GM12878 (cell line): ENCODE results near the gene HTRA2. TPM values are rescaled to one million over a fixed set of nuclear protein-coding genes. Genes with fewer than 3 reads are reported as not detected.

Experiments used
- ATAC-seq: fragments of 200-7000 bp; cut with Tn5 transposase; 3 replicates; pipeline ENCODE4 v1.9.1; 2020; ENCODE audit warnings: mild to moderate bottlenecking, moderate library complexity
- BruUV-seq: library from RNA; stranded (reverse); fragments of 400-500 nt; replicated peaks from 2 replicates; lab custom pipeline; 2021; lab: Mats Ljungman, UMichigan
- CTCF ChIA-PET: fragments of 300-600 bp; sonication (Branson Sonifier 250); formaldehyde crosslinking; extraction: SDS; loops from one replicate; lab custom pipeline; 2021; ENCODE audit warnings: inconsistent platforms; lab: Yijun Ruan, JAX
- POLR2A ChIA-PET: fragments of 350-600 bp; formaldehyde crosslinking; extraction: SDS; loops from one replicate; lab custom pipeline; 2021; ENCODE audit warnings: inconsistent platforms; lab: Charles Lee
- RAD21 ChIA-PET: fragments of 300-600 bp; sonication (Branson Sonifier 250); formaldehyde crosslinking; loops from one replicate; lab custom pipeline; 2023; ENCODE audit warnings: antibody characterized with exemption; ENCODE audit not compliant: unreplicated experiment; lab: Charles Lee
- SMC1A ChIA-PET: fragments of 300-600 bp; sonication (Branson Sonifier 250); formaldehyde crosslinking; loops from one replicate; lab custom pipeline; 2023; ENCODE audit not compliant: unreplicated experiment, uncharacterized antibody; lab: Charles Lee
- DNase-seq: peaks from one replicate; pipeline ENCODE4 v3.0.0-alpha.2; 2011; ENCODE audit warnings: low read depth, low spot score
- FAIRE-seq: peaks from 3 replicates; lab custom pipeline; 2011; peaks lifted over from hg19 to GRCh38; lab: Jason Lieb, UNC
- H2AFZ ChIP-seq: 2 replicates; pipeline ENCODE4 v1.6.0; 2011; ENCODE audit warnings: low read depth, low read length, control low read depth; ENCODE audit not compliant: control insufficient read depth
- H3K27ac ChIP-seq: 2 replicates; pipeline ENCODE4 v1.5.1; 2011; ENCODE audit warnings: control low read depth; ENCODE audit not compliant: control insufficient read depth, insufficient read depth
- H3K27me3 ChIP-seq, 2 experiments: replicated peaks in 1 of 2; 2 replicates each; pipeline versions ENCODE4 v1.6.0 to v1.6.1; 2011; ENCODE audit warnings: low read length in 1 of 2; ENCODE audit not compliant: control insufficient read depth in 2 of 2, insufficient read depth in 2 of 2
- H3K36me3 ChIP-seq, 2 experiments: 2 replicates each; pipeline ENCODE4 v1.5.1; 2011; ENCODE audit warnings: low read length in 1 of 2; ENCODE audit not compliant: control insufficient read depth in 2 of 2, insufficient read depth in 2 of 2
- H3K4me1 ChIP-seq: 2 replicates; pipeline ENCODE4 v1.6.1; 2011; ENCODE audit warnings: mild to moderate bottlenecking, low read length, moderate library complexity, mixed read lengths; ENCODE audit not compliant: control insufficient read depth, insufficient read depth
- H3K4me2 ChIP-seq: 2 replicates; pipeline ENCODE4 v1.6.0; 2011; ENCODE audit warnings: control low read depth; ENCODE audit not compliant: control insufficient read depth, insufficient read depth
- H3K4me3 ChIP-seq: fragments of 200-600 bp; sonication (generic); 2 replicates; pipeline ENCODE4 v1.5.1; 2016
- H3K79me2 ChIP-seq: 2 replicates; pipeline ENCODE4 v1.6.0; 2011; ENCODE audit warnings: low read length; ENCODE audit not compliant: control insufficient read depth, insufficient read depth
- H3K9ac ChIP-seq: 2 replicates; pipeline ENCODE4 v1.8.0; 2011; ENCODE audit warnings: low read length, control low read depth, mixed read lengths; ENCODE audit not compliant: control insufficient read depth, insufficient read depth
- H3K9me3 ChIP-seq: replicated peaks from 3 replicates; pipeline ENCODE4 v1.5.1; 2011; ENCODE audit warnings: mild to moderate bottlenecking, low read length; ENCODE audit not compliant: control insufficient read depth, insufficient read depth
- H4K20me1 ChIP-seq: 2 replicates; pipeline ENCODE4 v1.6.0; 2011; ENCODE audit not compliant: control insufficient read depth, insufficient read depth
- ASH2L ChIP-seq: fragments of 300-600, 200-600 bp; sonication (generic); IDR thresholded peaks from 2 replicates; pipeline ENCODE4 v1.6.1; 2017; ENCODE audit warnings: low read depth, mild to moderate bottlenecking, borderline replicate concordance
- ATF2 ChIP-seq: IDR thresholded peaks from 2 replicates; pipeline ENCODE4 v1.6.1; 2012; ENCODE audit warnings: low read length, inconsistent platforms
- ATF7 ChIP-seq: fragments of 450-650 bp; IDR thresholded peaks from 2 replicates; pipeline ENCODE4 v1.6.1; 2016; ENCODE audit warnings: low read depth, mild to moderate bottlenecking
- CHD4 ChIP-seq: fragments of 200-600 bp; sonication (generic); IDR thresholded peaks from 2 replicates; pipeline ENCODE4 v1.6.1; 2016; ENCODE audit warnings: mild to moderate bottlenecking
- ELK1 ChIP-seq: IDR thresholded peaks from 2 replicates; pipeline ENCODE4 v1.6.1; 2012; ENCODE audit warnings: low read depth, low read length, improper control_type of control experiment
- ESRRA ChIP-seq: IDR thresholded peaks from 2 replicates; pipeline ENCODE4 v1.6.1; 2012; ENCODE audit warnings: mild to moderate bottlenecking, low read length, improper control_type of control experiment
- GATAD2B ChIP-seq: fragments of 450-650 bp; conservative IDR thresholded peaks from 2 replicates; pipeline ENCODE4 v1.6.1; 2017; ENCODE audit warnings: low read depth, mild to moderate bottlenecking, moderate library complexity
- KDM1A ChIP-seq: fragments of 200-600 bp; sonication (generic); IDR thresholded peaks from 2 replicates; pipeline ENCODE4 v1.6.1; 2016; ENCODE audit warnings: borderline replicate concordance
- NRF1 ChIP-seq: conservative IDR thresholded peaks from 2 replicates; pipeline ENCODE4 v1.6.1; 2011; ENCODE audit warnings: mild to moderate bottlenecking, low read depth, low read length, improper control_type of control experiment
- POLR2A ChIP-seq: IDR thresholded peaks from 2 replicates; pipeline ENCODE4 v1.6.1; 2011; ENCODE audit warnings: low read depth, mild to moderate bottlenecking, low read length
- RFX5 ChIP-seq: IDR thresholded peaks from 2 replicates; pipeline ENCODE4 v1.6.1; 2011; ENCODE audit warnings: low read depth, low read length, improper control_type of control experiment
- SKIL ChIP-seq: fragments of 450-650 bp; IDR thresholded peaks from 2 replicates; pipeline ENCODE4 v1.6.1; 2017; ENCODE audit warnings: mild to moderate bottlenecking, low read depth, inconsistent platforms; ENCODE audit not compliant: poor library complexity, severe bottlenecking
- SP1 ChIP-seq: IDR thresholded peaks from one replicate; pipeline ENCODE4 v1.6.1; 2011; ENCODE audit warnings: low read depth, low read length
- STAT1 ChIP-seq: fragments of 450-650 bp; conservative IDR thresholded peaks from 2 replicates; pipeline ENCODE4 v1.6.1; 2014; ENCODE audit warnings: antibody characterized with exemption, mild to moderate bottlenecking
- STAT3 ChIP-seq: IDR thresholded peaks from 2 replicates; pipeline ENCODE4 v1.6.1; 2011; ENCODE audit warnings: low read depth, low read length, improper control_type of control experiment
- SUZ12 ChIP-seq: fragments of 200-600 bp; sonication (generic); IDR thresholded peaks from one replicate; pipeline ENCODE4 v1.6.1; 2018; ENCODE audit warnings: antibody characterized with exemption, mild to moderate bottlenecking; ENCODE audit not compliant: unreplicated experiment
- ZBTB40 ChIP-seq: fragments of 450-650 bp; IDR thresholded peaks from 2 replicates; pipeline ENCODE4 v1.6.1; 2016; ENCODE audit warnings: mild to moderate bottlenecking, moderate library complexity, borderline replicate concordance
- WGBS: methylation state at CpG from one replicate; pipeline ENCODE4 v1.1.6; 2016; ENCODE audit warnings: low lambda C conversion rate; ENCODE audit not compliant: insufficient replicate concordance, insufficient coverage; ENCODE audit errors: missing lambda C conversion rate; 5-methylcytosine and 5-hydroxymethylcytosine counted together
- in situ Hi-C: fragments of 300-500 bp; cut with MboI; formaldehyde crosslinking; loops from 9 replicates; pipeline ENCODE4 v1.14.3; 2018; ENCODE audit warnings: mixed read lengths
- intact Hi-C: fragments of 100-400 bp; cut with micrococcal nuclease; formaldehyde crosslinking; loops from one replicate; pipeline ENCODE4 v1.14.2; 2022; ENCODE audit not compliant: unreplicated experiment
- polyA plus RNA-seq, 11 experiments: library from polyadenylated mRNA; depleted of rRNA in 4 of 11; unstranded in 6 of 11; stranded (reverse) in 5 of 11; fragments of >200 nt; fragmentation: Nextera tagmentation in 4 of 11; fragmentation: Illumina TruSeq in 1 of 11; extraction: Ambion mirVana in 4 of 11; extraction: Trizol in 1 of 11; gene quantifications; 1 replicate in 1 of 11; 2 replicates in 10 of 11; pipeline versions ENCODE4 v1.2.1 to v1.2.3, GENCODE V29; 2011 to 2016; ENCODE audit warnings: inconsistent platforms in 2 of 11, missing spikeins in 2 of 11, low read depth in 1 of 11
- total RNA-seq, 4 experiments: library from RNA; depleted of rRNA in 3 of 4; stranded (reverse); fragments of >200 nt in 3 of 4; fragmentation: Illumina TruSeq in 1 of 4; extraction: Trizol in 1 of 4; gene quantifications; 2 replicates each; pipeline versions ENCODE4 v1.2.1 to v1.2.3, GENCODE V29; 2013 to 2021

The HTRA2 gene
- total and polyA plus RNA-seq, 10 of the 15 experiments (the other 5 are each of a cell fraction or from before 2014, with no cell fraction given) = 42.3 to 73.9 (median 54.6) TPM

GRCh38 chr2:74495440-74495839 lies 34.3 kb upstream of the HTRA2 start:
- in situ Hi-C loops (no loop called here), intact Hi-C loops (no loop called here)
- Histone ChIP-seq H3K9ac (no peak overlapping the region), H3K27me3 (peaks cover 11 to 16% of the 10 kb centered on the region in 2 experiments; a peak in 3 of 4 replicates), H3K4me2 (no peak overlapping the region), H3K27ac (no peak overlapping the region), H3K4me1 (peaks cover 6% of the 10 kb centered on the region; the same call in 1 of the 2 replicates), H2AFZ (no peak overlapping the region), H3K4me3 (no peak overlapping the region), H3K79me2 (no peaks in the 10 kb centered on the region), H4K20me1 (no peaks in the 10 kb centered on the region), H3K9me3 (no peaks in the 10 kb centered on the region), H3K36me3 (peaks cover 12 to 13% of the 10 kb centered on the region in 2 experiments; a peak in 3 of 4 replicates)
- BruUV-seq = no TSS peak
- ChIA-PET SMC1A (interaction anchor here (1.0 kb wide), 1 partner anchor 37 kb away, joined by 3 read pairs; no protein-coding TSS in a partner anchor), CTCF (interaction anchor here (0.6 to 19.4 kb wide), 4 partner anchors 12 to 234 kb away, joined by 3 to 280 read pairs (median 3); partner anchors contain the start of genes CCDC142, PCGF1 and TTC31), RAD21 (no interaction called here), POLR2A (no interaction called here)
- WGBS = 100% methylated on average over 1 of the region's 1 CpG
- FAIRE-seq (no peak), DNase-seq (no peak), ATAC-seq (no peak)
- TF ChIP-seq RFX5 = no peak
- TF ChIP-seq ASH2L = no peak
- TF ChIP-seq ATF2 = no peak
- TF ChIP-seq SUZ12 = no peak
- TF ChIP-seq STAT3 = no peak
- no peak for TF ChIP-seq CHD4
- TF ChIP-seq ESRRA = no peak
- no peak for TF ChIP-seq GATAD2B
- TF ChIP-seq STAT1 = no peak
- TF ChIP-seq SKIL = no peak
- TF ChIP-seq POLR2A = no peak
- no peak for TF ChIP-seq NRF1
- TF ChIP-seq KDM1A = no peak
- no peak for TF ChIP-seq ZBTB40
- TF ChIP-seq SP1 = no peak
- TF ChIP-seq ATF7 = no peak
- no peak for TF ChIP-seq ELK1
